DOHH2 (cell line): ENCODE data around the gene SUPT7L.

Experiments used
- H3F3A ChIP-seq: fragments of 200-600 bp; sonication (generic), shearing (Covaris generic); 2 replicates; pipeline ENCODE4 v1.6.0; 2016; ENCODE audit warnings: antibody characterized with exemption, mild to moderate bottlenecking; ENCODE audit not compliant: control insufficient read depth, insufficient read depth
- H3K27ac ChIP-seq: fragments of 200-600 bp; sonication (generic); 2 replicates; pipeline ENCODE4 v1.5.1; 2014; ENCODE audit warnings: low read depth, mild to moderate bottlenecking, low read length, moderate library complexity
- H3K27me3 ChIP-seq: fragments of 200-600 bp; sonication (generic); 2 replicates; pipeline ENCODE4 v1.6.1; 2014; ENCODE audit warnings: mild to moderate bottlenecking, low read length, mixed read lengths; ENCODE audit not compliant: control insufficient read depth
- H3K36me3 ChIP-seq: fragments of 200-600 bp; sonication (generic); 2 replicates; pipeline ENCODE4 v1.6.1; 2014; ENCODE audit warnings: mild to moderate bottlenecking, low read length, moderate library complexity, mixed read lengths; ENCODE audit not compliant: control insufficient read depth
- H3K4me1 ChIP-seq: fragments of 200-600 bp; sonication (generic); 2 replicates; pipeline ENCODE4 v1.6.1; 2014; ENCODE audit warnings: mild to moderate bottlenecking, low read length, mixed read lengths; ENCODE audit not compliant: control insufficient read depth
- H3K4me2 ChIP-seq: fragments of 200-600 bp; sonication (generic); 2 replicates; pipeline ENCODE4 v1.6.0; 2014; ENCODE audit warnings: mild to moderate bottlenecking, low read length, moderate library complexity
- H3K4me3 ChIP-seq: fragments of 200-600 bp; sonication (generic); 2 replicates; pipeline ENCODE4 v1.5.1; 2014; ENCODE audit warnings: mild to moderate bottlenecking, low read length, mixed read lengths
- H3K79me2 ChIP-seq: fragments of 200-600 bp; sonication (generic); 2 replicates; pipeline ENCODE4 v1.6.1; 2014; ENCODE audit warnings: mild to moderate bottlenecking, low read length, mixed read lengths; ENCODE audit not compliant: control insufficient read depth
- H3K9me2 ChIP-seq: fragments of 200-600 bp; sonication (generic); replicated peaks from 2 replicates; pipeline ENCODE4 v1.6.1; 2014; ENCODE audit warnings: mild to moderate bottlenecking, low read length, mixed read lengths; ENCODE audit not compliant: control insufficient read depth
- H3K9me3 ChIP-seq: fragments of 200-600 bp; sonication (generic); 2 replicates; pipeline ENCODE4 v1.6.1; 2014; ENCODE audit warnings: antibody characterized with exemption, low read length, mixed read lengths; ENCODE audit not compliant: control insufficient read depth, insufficient read depth
- H4K20me1 ChIP-seq: fragments of 200-600 bp; sonication (generic); 2 replicates; pipeline ENCODE4 v1.6.0; 2014; ENCODE audit warnings: low read depth, mild to moderate bottlenecking, antibody characterized with exemption, low read length, moderate library complexity; ENCODE audit not compliant: control insufficient read depth, insufficient read depth
- EZH2phosphoT487 ChIP-seq: fragments of 200-600 bp; sonication (generic); IDR thresholded peaks from 2 replicates; pipeline ENCODE4 v1.6.1; 2017; ENCODE audit warnings: borderline replicate concordance, mild to moderate bottlenecking, antibody characterized with exemption, low read length, moderate library complexity, mixed read lengths
- TF ChIP-seq, protein P1 (sequence below): fragments of 200-600 bp; sonication (generic); IDR thresholded peaks from one replicate; pipeline ENCODE4 v1.5.1; 2014; ENCODE audit warnings: antibody characterized with exemption, mild to moderate bottlenecking, low read depth, low read length; ENCODE audit not compliant: poor library complexity, severe bottlenecking

SUPT7L gene

DNA sequence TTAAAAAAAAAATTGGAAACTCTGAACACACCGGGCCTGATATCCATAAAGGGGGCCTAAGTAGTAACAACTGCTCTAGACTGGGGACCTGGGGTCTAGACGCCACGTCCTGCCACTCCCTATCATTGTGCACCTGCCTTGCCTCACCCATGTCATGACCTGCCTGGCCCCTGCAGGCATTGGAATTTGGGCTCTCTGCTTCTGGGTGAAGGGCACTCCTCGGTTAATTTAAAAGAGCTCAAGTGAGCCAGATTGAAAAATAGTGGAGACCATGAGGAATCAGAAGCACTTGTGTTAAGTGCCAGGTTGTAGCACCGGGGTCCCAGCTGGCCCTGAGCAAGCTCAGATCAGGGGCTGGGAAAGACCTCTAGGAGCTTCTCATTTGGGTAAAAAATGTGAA lies 48.4 kb upstream of the SUPT7L start:
- H3K4me1 ChIP-seq: peaks cover 4% of the 10 kb centered on the region; the same call in 1 of the 2 replicates
- no peak for TF ChIP-seq EZH2phosphoT487
- TF ChIP-seq, protein P1, sequence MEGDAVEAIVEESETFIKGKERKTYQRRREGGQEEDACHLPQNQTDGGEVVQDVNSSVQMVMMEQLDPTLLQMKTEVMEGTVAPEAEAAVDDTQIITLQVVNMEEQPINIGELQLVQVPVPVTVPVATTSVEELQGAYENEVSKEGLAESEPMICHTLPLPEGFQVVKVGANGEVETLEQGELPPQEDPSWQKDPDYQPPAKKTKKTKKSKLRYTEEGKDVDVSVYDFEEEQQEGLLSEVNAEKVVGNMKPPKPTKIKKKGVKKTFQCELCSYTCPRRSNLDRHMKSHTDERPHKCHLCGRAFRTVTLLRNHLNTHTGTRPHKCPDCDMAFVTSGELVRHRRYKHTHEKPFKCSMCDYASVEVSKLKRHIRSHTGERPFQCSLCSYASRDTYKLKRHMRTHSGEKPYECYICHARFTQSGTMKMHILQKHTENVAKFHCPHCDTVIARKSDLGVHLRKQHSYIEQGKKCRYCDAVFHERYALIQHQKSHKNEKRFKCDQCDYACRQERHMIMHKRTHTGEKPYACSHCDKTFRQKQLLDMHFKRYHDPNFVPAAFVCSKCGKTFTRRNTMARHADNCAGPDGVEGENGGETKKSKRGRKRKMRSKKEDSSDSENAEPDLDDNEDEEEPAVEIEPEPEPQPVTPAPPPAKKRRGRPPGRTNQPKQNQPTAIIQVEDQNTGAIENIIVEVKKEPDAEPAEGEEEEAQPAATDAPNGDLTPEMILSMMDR: no peak

DNA sequence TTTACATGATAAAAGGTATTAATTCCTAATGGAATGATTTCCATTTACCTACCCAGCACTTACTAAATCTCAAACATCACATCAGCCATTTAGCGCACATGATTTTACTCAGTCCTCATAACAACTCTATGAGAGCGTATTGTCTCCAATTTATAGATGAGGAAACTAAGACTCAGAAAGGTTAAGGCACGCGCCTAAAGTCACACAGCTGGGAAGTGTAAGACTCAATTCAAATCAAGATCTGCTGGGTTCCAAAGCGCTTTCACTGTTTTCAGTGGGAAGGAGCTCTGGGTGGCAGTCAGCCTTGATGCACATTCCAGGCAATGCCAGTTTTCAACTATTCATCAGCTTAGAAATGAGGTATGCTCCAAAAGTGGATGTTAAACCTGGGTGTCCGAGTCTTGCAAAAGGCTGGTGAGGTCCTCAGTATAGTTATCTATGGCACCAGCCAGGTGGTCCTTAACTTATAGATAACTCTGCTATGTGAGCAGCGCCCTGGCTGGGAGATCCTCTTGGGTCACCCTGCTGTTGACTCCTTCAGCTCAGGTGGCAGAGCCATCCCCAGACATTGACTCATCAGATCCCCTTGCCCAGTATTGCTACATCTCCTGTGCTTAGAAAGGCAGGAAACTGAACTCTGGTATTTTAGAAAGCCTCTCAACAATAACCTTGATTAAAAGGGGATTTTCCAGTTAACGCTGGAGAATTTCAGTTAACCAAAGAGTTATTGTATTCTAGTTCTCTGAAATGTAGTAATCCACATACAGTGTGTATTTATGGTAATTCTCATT lies 47.4 kb upstream of the SUPT7L start:
- Histone ChIP-seq H3F3A (no peaks in the 10 kb centered on the region), H3K4me2 (no peak overlapping the region), H4K20me1 (no peaks in the 10 kb centered on the region), H3K27ac (no peak overlapping the region), H3K27me3 (peaks cover 37% of the 10 kb centered on the region), H3K79me2 (no peaks in the 10 kb centered on the region), H3K9me2 (no peaks in the 10 kb centered on the region), H3K4me3 (no peak overlapping the region), H3K9me3 (no peaks in the 10 kb centered on the region), H3K36me3 (no peaks in the 10 kb centered on the region), H3K4me1 (peaks cover 4% of the 10 kb centered on the region; the same call in 1 of the 2 replicates)
- TF ChIP-seq EZH2phosphoT487: no peak
- TF ChIP-seq, protein P1: no peak

More for the DNA sequence above, 48.4 kb upstream of the SUPT7L start:
- H3F3A ChIP-seq: no peaks in the 10 kb centered on the region
- H3K9me3 ChIP-seq: no peaks in the 10 kb centered on the region
- H3K9me2 ChIP-seq: no peaks in the 10 kb centered on the region
- no peaks in the 10 kb centered on the region for H3K36me3 ChIP-seq
- no peak overlapping the region for H3K4me2 ChIP-seq
- H3K4me3 ChIP-seq: no peak overlapping the region
- H3K27ac ChIP-seq: no peak overlapping the region
- H3K27me3 ChIP-seq: peaks cover 41% of the 10 kb centered on the region
- H4K20me1 ChIP-seq: no peaks in the 10 kb centered on the region
- no peaks in the 10 kb centered on the region for H3K79me2 ChIP-seq

DNA sequence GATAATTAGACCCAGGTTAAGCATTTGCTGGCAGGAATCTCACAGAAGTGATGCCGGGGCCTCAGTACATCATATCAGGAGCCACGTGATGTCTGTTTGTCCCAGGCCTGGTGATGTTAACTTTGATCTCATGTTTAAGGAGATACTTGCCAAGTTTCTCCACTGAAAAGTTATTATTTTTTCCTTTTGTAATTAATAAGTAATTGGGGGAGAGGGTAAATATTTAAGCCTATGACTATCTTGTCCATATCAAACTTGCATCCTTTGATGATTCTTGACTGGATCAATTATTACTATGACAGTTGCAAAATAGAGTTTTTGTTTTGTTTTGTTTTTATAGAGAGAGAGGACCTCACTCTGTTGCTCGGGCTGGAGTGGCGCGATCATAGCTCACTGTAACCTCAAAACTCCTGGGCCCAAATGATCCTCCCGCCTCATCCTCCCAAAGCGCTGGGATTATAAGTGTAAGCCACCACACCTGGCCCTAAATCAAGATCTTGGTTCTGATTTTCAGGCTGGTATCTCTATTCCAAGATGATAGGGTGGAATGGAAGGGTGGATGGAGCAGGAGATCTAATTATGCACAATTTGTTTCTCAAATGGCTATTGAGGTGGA lies 46.7 kb upstream of the SUPT7L start:
- Histone ChIP-seq H3K36me3 (no peaks in the 10 kb centered on the region), H3K9me2 (no peaks in the 10 kb centered on the region), H3K9me3 (no peaks in the 10 kb centered on the region), H3K4me2 (no peak overlapping the region), H3K4me3 (no peak overlapping the region), H4K20me1 (no peaks in the 10 kb centered on the region), H3K27ac (no peak overlapping the region), H3K79me2 (no peaks in the 10 kb centered on the region), H3F3A (no peaks in the 10 kb centered on the region), H3K27me3 (peaks cover 33% of the 10 kb centered on the region), H3K4me1 (no peaks in the 10 kb centered on the region; the same call in 1 of the 2 replicates)
- TF ChIP-seq, protein P1: no peak
- no peak for TF ChIP-seq EZH2phosphoT487
